ENCODE data around the gene ABCA5. TPM values are rescaled to one million over a fixed set of nuclear protein-coding genes. Genes with fewer than 3 reads are reported as not detected.
"Not testable (repeated sequence)": the region's sequence is repeated elsewhere in the genome, so short reads cannot be mapped to it uniquely, and the experiment has no call there.

The ABCA5 gene
- polyA plus RNA-seq, 3 donors: 0.50 to 3.1 (median 0.73) TPM

DNA sequence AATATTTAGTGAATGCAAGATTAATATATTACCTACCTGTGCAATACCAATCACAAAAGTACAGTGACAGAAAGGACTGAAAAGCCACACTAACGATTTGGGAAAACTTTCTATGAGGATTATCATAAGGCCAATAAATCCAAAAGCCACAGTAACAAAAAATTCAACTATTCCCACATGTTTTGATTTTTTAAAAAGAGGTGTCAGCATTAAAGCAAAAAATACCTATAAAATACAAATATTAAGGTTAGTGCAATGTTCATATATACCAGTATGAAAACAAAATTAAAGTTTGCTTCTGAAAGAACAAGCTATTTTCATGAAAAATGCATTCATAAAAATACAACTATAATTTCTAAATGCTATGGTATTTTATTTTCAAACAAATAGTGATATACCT is 24.3 kb downstream of the ABCA5 start:
- no peak overlapping the region for H3K27ac ChIP-seq (ENCODE audit: low read depth in 1 of 2, low read length in 2 of 2)
- H3K9me3 ChIP-seq (replicated peaks in 1 of 2; ENCODE audit: control insufficient read depth in 1 of 2, insufficient read depth in 1 of 2, low read length in 2 of 2): no peaks in the 10 kb centered on the region
- H4K20me1 ChIP-seq (ENCODE audit: insufficient read depth, low read length): no peaks in the 10 kb centered on the region
- no peaks in the 10 kb centered on the region for H3K27me3 ChIP-seq (ENCODE audit: control insufficient read depth in 2 of 2, insufficient read depth in 2 of 2, low read length in 2 of 2)
- no peak overlapping the region for H3K9ac ChIP-seq (ENCODE audit: insufficient read depth, low read length, poor library complexity, severe bottlenecking)
- Mint-ChIP-seq H3K4me1 (peaks cover 3% of the 10 kb centered on the region), H3K27me3 (ENCODE audit: low read depth in 3 of 3) (no peaks in the 10 kb centered on the region), H3K9me3 (peaks cover 0 to 6% (median 3%) of the 10 kb centered on the region in 7 donors), H3K36me3 (peaks cover 0 to 13% of the 10 kb centered on the region in 2 donors), H3K27ac (no peak overlapping the region), H3K4me3 (no peak overlapping the region)
- H2AFZ ChIP-seq (ENCODE audit: insufficient read depth, low read depth, low read length, poor library complexity, severe bottlenecking): no peak overlapping the region
- WGBS (ENCODE audit: insufficient coverage): no CpG with 5 or more reads among the region's 1 CpG
- no peaks in the 10 kb centered on the region for H3K36me3 ChIP-seq (replicated peaks in 1 of 2; ENCODE audit: control insufficient read depth in 1 of 2, insufficient read depth in 2 of 2, low read length in 2 of 2)
- H3K4me1 ChIP-seq (ENCODE audit: control insufficient read depth in 1 of 2, insufficient read depth in 2 of 2, low read length in 2 of 2): no peaks in the 10 kb centered on the region
- no peak for DNase-seq
- TF ChIP-seq, protein P1, sequence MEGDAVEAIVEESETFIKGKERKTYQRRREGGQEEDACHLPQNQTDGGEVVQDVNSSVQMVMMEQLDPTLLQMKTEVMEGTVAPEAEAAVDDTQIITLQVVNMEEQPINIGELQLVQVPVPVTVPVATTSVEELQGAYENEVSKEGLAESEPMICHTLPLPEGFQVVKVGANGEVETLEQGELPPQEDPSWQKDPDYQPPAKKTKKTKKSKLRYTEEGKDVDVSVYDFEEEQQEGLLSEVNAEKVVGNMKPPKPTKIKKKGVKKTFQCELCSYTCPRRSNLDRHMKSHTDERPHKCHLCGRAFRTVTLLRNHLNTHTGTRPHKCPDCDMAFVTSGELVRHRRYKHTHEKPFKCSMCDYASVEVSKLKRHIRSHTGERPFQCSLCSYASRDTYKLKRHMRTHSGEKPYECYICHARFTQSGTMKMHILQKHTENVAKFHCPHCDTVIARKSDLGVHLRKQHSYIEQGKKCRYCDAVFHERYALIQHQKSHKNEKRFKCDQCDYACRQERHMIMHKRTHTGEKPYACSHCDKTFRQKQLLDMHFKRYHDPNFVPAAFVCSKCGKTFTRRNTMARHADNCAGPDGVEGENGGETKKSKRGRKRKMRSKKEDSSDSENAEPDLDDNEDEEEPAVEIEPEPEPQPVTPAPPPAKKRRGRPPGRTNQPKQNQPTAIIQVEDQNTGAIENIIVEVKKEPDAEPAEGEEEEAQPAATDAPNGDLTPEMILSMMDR (IDR thresholded peaks at IDR 0.05): no peak
- no peaks in the 10 kb centered on the region for H3K79me2 ChIP-seq (ENCODE audit: insufficient read depth, low read length)
- intact Hi-C loops (cut with micrococcal nuclease): no loop called here
- no peak overlapping the region for H3K4me3 ChIP-seq (replicated peaks in 1 of 3; ENCODE audit: low read depth in 2 of 3, low read length in 3 of 3)
- no peak overlapping the region for H3K4me2 ChIP-seq (replicated peaks; ENCODE audit: extremely low read depth, low read length, poor library complexity, severe bottlenecking)

GRCh38 chr17:69300222-69300621 is 26.7 kb downstream of the ABCA5 start:
- no peaks in the 10 kb centered on the region for H3K36me3 ChIP-seq (replicated peaks in 1 of 2; ENCODE audit: control insufficient read depth in 1 of 2, insufficient read depth in 2 of 2, low read length in 2 of 2)
- no CpG with 5 or more reads among the region's 3 CpGs for WGBS (ENCODE audit: insufficient coverage)

DNA sequence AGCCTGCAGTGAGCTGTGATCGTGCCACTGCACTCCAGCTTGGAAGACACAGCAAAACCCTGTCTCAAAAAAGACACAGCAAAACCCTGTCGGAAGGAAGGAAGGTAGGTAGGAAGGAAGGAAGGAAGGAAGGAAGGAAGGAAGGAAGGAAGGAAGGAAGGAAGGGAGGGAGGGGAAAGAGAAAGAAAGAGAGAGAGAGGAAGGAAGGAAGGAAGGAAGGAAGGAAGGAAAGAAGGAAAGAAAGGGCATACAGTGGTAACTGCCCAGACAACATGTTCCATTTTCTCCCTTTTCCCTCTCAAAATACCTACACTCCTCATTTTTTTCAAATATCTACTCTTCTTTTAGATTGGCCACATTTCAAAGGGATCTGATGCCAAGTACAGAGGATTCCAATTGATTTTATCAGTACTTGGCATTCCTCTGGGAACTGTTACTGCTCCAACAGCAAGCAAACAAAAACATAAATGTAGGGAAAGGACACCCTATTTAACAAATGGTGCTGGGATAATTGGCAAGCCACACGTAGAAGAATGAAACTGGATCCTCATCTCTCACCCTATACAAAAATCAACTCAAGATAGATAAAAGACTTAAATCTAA is 28.7 kb downstream of the ABCA5 start:
- H3K4me2 ChIP-seq (replicated peaks; ENCODE audit: extremely low read depth, low read length, poor library complexity, severe bottlenecking); H3K27me3 Mint-ChIP-seq (ENCODE audit: low read depth in 3 of 3); H3K9ac ChIP-seq (ENCODE audit: insufficient read depth, low read length, poor library complexity, severe bottlenecking); H2AFZ ChIP-seq (ENCODE audit: insufficient read depth, low read depth, low read length, poor library complexity, severe bottlenecking); H3K27ac ChIP-seq (ENCODE audit: low read depth in 1 of 2, low read length in 2 of 2); H3K4me1 Mint-ChIP-seq; intact Hi-C loops (cut with micrococcal nuclease); DNase-seq; H3K9me3 Mint-ChIP-seq; H3K27me3 ChIP-seq (ENCODE audit: control insufficient read depth in 2 of 2, insufficient read depth in 2 of 2, low read length in 2 of 2); H3K79me2 ChIP-seq (ENCODE audit: insufficient read depth, low read length); H3K4me1 ChIP-seq (ENCODE audit: control insufficient read depth in 1 of 2, insufficient read depth in 2 of 2, low read length in 2 of 2); H3K9me3 ChIP-seq (replicated peaks in 1 of 2; ENCODE audit: control insufficient read depth in 1 of 2, insufficient read depth in 1 of 2, low read length in 2 of 2); H4K20me1 ChIP-seq (ENCODE audit: insufficient read depth, low read length); H3K4me3 ChIP-seq (replicated peaks in 1 of 3; ENCODE audit: low read depth in 2 of 3, low read length in 3 of 3); H3K4me3 Mint-ChIP-seq; H3K36me3 ChIP-seq (replicated peaks in 1 of 2; ENCODE audit: control insufficient read depth in 1 of 2, insufficient read depth in 2 of 2, low read length in 2 of 2); H3K27ac Mint-ChIP-seq: not testable (repeated sequence)
- WGBS (ENCODE audit: insufficient coverage): 100% methylated on average over 1 of the region's 3 CpGs
- peaks cover 8 to 25% of the 10 kb centered on the region in 2 donors for H3K36me3 Mint-ChIP-seq

More at GRCh38 chr17:69300222-69300621, 26.7 kb downstream of the ABCA5 start:
- TF ChIP-seq, protein P1 (IDR thresholded peaks at IDR 0.05): no peak
- DNase-seq: no peak
- Mint-ChIP-seq H3K4me1 (peaks cover 3% of the 10 kb centered on the region), H3K36me3 (peaks cover 4 to 20% of the 10 kb centered on the region in 2 donors), H3K9me3 (peaks cover 0 to 6% (median 3%) of the 10 kb centered on the region in 7 donors), H3K27ac (no peak overlapping the region), H3K4me3 (no peak overlapping the region), H3K27me3 (ENCODE audit: low read depth in 3 of 3) (no peaks in the 10 kb centered on the region)
- Histone ChIP-seq H2AFZ (ENCODE audit: insufficient read depth, low read depth, low read length, poor library complexity, severe bottlenecking) (no peak overlapping the region), H3K4me2 (replicated peaks; ENCODE audit: extremely low read depth, low read length, poor library complexity, severe bottlenecking) (no peak overlapping the region), H4K20me1 (ENCODE audit: insufficient read depth, low read length) (no peaks in the 10 kb centered on the region), H3K27me3 (ENCODE audit: control insufficient read depth in 2 of 2, insufficient read depth in 2 of 2, low read length in 2 of 2) (no peaks in the 10 kb centered on the region), H3K79me2 (ENCODE audit: insufficient read depth, low read length) (no peaks in the 10 kb centered on the region), H3K27ac (ENCODE audit: low read depth in 1 of 2, low read length in 2 of 2) (no peak overlapping the region), H3K4me1 (ENCODE audit: control insufficient read depth in 1 of 2, insufficient read depth in 2 of 2, low read length in 2 of 2) (no peaks in the 10 kb centered on the region), H3K9me3 (replicated peaks in 1 of 2; ENCODE audit: control insufficient read depth in 1 of 2, insufficient read depth in 1 of 2, low read length in 2 of 2) (no peaks in the 10 kb centered on the region), H3K4me3 (replicated peaks in 1 of 3; ENCODE audit: low read depth in 2 of 3, low read length in 3 of 3) (no peak overlapping the region), H3K9ac (ENCODE audit: insufficient read depth, low read length, poor library complexity, severe bottlenecking) (no peak overlapping the region)
- intact Hi-C loops (cut with micrococcal nuclease): no loop called here

Measured in CD14-positive monocyte (primary cell).